Stomach (tissue), 4 donors: ENCODE measurements around the gene DNAAF9.

ENCODE experiments used
- CTCF ChIP-seq, 7 experiments: fragments of 450-650 bp in 4 of 7; fragments of 200-600 bp in 3 of 7; sonication (generic) in 3 of 7; IDR thresholded peaks; one replicate each; pipeline ENCODE4 v1.5.1; 2016 to 2019; ENCODE audit warnings: antibody characterized with exemption in 7 of 7, control low read depth in 2 of 7, mild to moderate bottlenecking in 1 of 7
- POLR2A ChIP-seq, 4 donors: fragments of 450-650 bp; IDR thresholded peaks; one replicate each; pipeline ENCODE4 v1.6.1; 2016; ENCODE audit warnings: antibody characterized with exemption in 4 of 4, control low read depth in 2 of 4, mild to moderate bottlenecking in 1 of 4, moderate library complexity in 1 of 4
- POLR2AphosphoS5 ChIP-seq, 3 donors: sonication (generic); formaldehyde crosslinking; IDR thresholded peaks; one replicate each; pipeline ENCODE4 v1.6.1; 2016; ENCODE audit warnings: antibody characterized with exemption in 3 of 3

GRCh38 chr20:3410464-3410863 lies 3.0 kb upstream of the DNAAF9 start:
- TF ChIP-seq POLR2AphosphoS5 (IDR thresholded peaks at IDR 0.05), result no peak
- TF ChIP-seq CTCF (IDR thresholded peaks at IDR 0.05), result no peak
- no peak for TF ChIP-seq POLR2A (IDR thresholded peaks at IDR 0.05)
